ENCODE results near the gene CTSZ.

DNA sequence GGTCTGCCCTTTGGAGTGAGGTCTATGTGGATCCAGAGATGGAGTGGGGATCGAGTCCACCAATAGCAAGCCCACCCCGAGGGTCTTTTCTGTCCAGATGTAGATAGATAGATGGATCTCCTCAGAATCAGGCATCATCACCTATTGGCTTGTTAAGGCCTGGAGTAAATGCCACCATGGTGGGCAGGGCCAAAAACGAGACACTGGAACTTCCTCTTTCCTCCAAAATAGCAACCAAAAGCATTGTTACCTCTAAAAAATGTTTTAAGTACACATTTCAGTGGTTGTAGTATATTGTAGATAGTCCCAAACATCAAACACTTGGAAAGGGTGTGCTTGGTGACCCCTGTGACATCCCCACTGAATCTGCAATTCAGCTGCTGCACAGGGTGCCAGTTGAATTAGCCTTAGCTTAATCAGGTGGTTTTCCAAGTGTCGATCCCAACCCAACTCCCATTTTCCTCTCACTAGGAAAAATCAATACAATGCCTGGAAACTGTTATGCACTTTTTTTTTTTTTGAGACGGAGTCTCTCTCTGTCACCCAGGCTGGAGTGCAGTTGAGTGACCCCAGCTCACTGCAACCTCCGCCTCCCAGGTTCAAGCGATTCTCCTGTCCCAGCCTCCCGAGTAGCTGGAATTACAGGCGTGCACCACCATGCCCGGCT, 61.0 kb downstream of the CTSZ start:
- TF ChIP-seq POLR2A (IDR thresholded peaks at IDR 0.05; ENCODE audit: extremely low read depth, insufficient read length) (no peak), MYC (IDR thresholded peaks at IDR 0.05; ENCODE audit: low read depth, low read length) (no peak)

All from NB4 (cell line).